Brain microvascular endothelial cell (primary cell): ENCODE data around the gene FRMD5.
A peak's percentile ranks its signal among the peaks of the same experiment; 100 is the strongest.
"Not testable (repeated sequence)": the region's sequence is repeated elsewhere in the genome, so short reads cannot be mapped to it uniquely, and the experiment has no call there.

ENCODE experiments used
- DNase-seq: peaks from one replicate; pipeline ENCODE4 v3.0.0-alpha.2; 2020
- H3K27ac ChIP-seq: fragments of 250-450 bp; sonication (Bioruptor Pico); 2 replicates; pipeline ENCODE4 v1.5.1; 2020; ENCODE audit warnings: mild to moderate bottlenecking, moderate library complexity
- H3K27me3 ChIP-seq: fragments of 250-450 bp; sonication (Bioruptor Pico); replicated peaks from 2 replicates; pipeline ENCODE4 v1.5.1; 2020; ENCODE audit warnings: mild to moderate bottlenecking
- H3K36me3 ChIP-seq: fragments of 250-450 bp; sonication (Bioruptor Pico); replicated peaks from 2 replicates; pipeline ENCODE4 v1.5.1; 2020; ENCODE audit warnings: mild to moderate bottlenecking
- H3K4me3 ChIP-seq: 2 replicates; pipeline ENCODE4 v1.5.1; 2011; ENCODE audit warnings: low read depth, mild to moderate bottlenecking, control low read depth, low read length, moderate library complexity
- CTCF ChIP-seq: IDR thresholded peaks from 2 replicates; pipeline ENCODE4 v1.5.1; 2011; ENCODE audit warnings: low read depth, mild to moderate bottlenecking, moderate library complexity, low read length, control low read depth, inconsistent platforms; ENCODE audit errors: missing control alignments
- in situ Hi-C: cut with HindIII; loops from 2 replicates; pipeline ENCODE4 v1.10.0; 2017; ENCODE audit warnings: low sequenced_read_pairs, low pct_ligation_motif_present

Gene FRMD5

DNA sequence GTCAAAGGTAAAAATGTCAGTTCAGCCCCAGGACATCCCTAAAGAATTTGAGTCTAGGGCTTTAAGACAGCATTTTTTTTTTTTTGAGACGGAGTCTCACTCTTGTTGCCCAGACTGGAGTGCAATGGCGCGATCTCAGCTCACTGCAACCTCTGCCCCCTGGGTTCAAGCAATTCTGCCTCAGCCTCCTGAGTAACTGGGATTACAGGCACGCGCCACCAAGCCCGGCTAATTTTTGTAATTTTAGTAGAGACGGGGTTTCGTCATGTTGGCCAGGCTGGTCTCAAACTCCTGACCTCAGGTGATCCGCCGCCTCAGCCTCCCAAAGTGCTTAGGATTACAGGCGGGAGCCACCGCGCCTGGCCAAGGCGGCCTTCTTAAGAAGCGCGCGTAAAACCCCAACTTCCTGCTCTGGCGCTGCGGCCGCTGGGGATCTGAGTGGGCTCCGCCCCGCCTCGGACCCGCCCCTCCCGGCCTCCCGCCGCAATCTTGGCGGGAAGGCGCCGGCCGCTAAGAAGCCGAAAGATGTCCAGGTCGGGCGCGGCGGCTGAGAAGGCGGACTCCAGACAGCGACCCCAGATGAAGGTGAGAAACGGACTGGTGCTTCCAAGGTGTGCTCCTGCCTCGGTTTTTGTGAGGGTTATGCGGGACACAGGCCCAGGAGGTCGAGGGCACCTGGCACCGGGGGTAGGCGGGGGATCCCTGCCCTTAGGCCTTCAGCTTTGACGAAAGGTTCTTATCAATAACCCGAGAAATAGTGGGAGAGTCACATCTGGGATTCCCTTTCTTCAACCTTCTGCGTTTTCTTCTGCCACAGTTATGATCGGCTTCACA, 368.3 kb downstream of the FRMD5 start, which contains the start of gene WDR76:
TSS of gene WDR76 (plus strand) at position 495 of the 834 bp plus-strand sequence. CDS start at position 526, 31 bp downstream.
- Histone ChIP-seq H3K4me3 (peak within 1 kb of the TSS; percentile 76), H3K27ac (no peak within 1 kb of the TSS), H3K27me3 (no peaks in the 10 kb centered on the region), H3K36me3 (no peaks in the 10 kb centered on the region)
- in situ Hi-C loops = no loop called here
- peak; percentile 53 for DNase-seq
- TF ChIP-seq CTCF = no peak

GRCh38 chr15:43826029-43826507, 369.0 kb downstream of the FRMD5 start:
- DNase-seq = no peak

GRCh38 chr15:43825305-43825704, 369.8 kb downstream of the FRMD5 start:
- DNase-seq, H3K27ac ChIP-seq, H3K4me3 ChIP-seq, in situ Hi-C loops, H3K27me3 ChIP-seq, H3K36me3 ChIP-seq: not testable (repeated sequence)

More at GRCh38 chr15:43826029-43826507, 369.0 kb downstream of the FRMD5 start:
- no peaks in the 10 kb centered on the region for H3K27me3 ChIP-seq
- no peaks in the 10 kb centered on the region for H3K36me3 ChIP-seq
- no peak for TF ChIP-seq CTCF
- in situ Hi-C loops = no loop called here
- H3K4me3 ChIP-seq = peak overlapping the region; percentile 76
- no peak overlapping the region for H3K27ac ChIP-seq

GRCh38 chr15:43824302-43825246, 370.5 kb downstream of the FRMD5 start, which contains the start of gene MFAP1:
Gene MFAP1, minus strand, starts transcription at chr15:43824690. Its CDS starts 121 bp downstream, at chr15:43824569.
- H3K4me3 ChIP-seq = peak within 1 kb of the TSS; percentile 87
- peak within 1 kb of the TSS; percentile 91 for H3K27ac ChIP-seq
- peaks cover 3% of the 10 kb centered on the region for H3K36me3 ChIP-seq
- in situ Hi-C loops = no loop called here
- DNase-seq = peak; percentile 96
- no peak for TF ChIP-seq CTCF
- no peaks in the 10 kb centered on the region for H3K27me3 ChIP-seq

GRCh38 chr15:43821505-43821904, 373.6 kb downstream of the FRMD5 start:
- Histone ChIP-seq H3K27ac (no peak overlapping the region), H3K27me3 (no peaks in the 10 kb centered on the region), H3K36me3 (peaks cover 9% of the 10 kb centered on the region), H3K4me3 (no peak overlapping the region)
- no peak for TF ChIP-seq CTCF
- no peak for DNase-seq
- in situ Hi-C loops = no loop called here
